HG02852 (cell line): ENCODE results near the gene RPL32.
"Not testable (repeated sequence)": the region's sequence is repeated elsewhere in the genome, so short reads cannot be mapped to it uniquely, and the experiment has no call there.

Source experiments
- ATAC-seq: cut with Tn5 transposase; IDR thresholded peaks from one replicate; pipeline ENCODE4 v1.9.1; 2021; ENCODE audit warnings: mild to moderate bottlenecking, moderate library complexity; ENCODE audit not compliant: unreplicated experiment

RPL32 gene

GRCh38 chr3:12810013-12810780, 31.2 kb downstream of the RPL32 start:
- peak; percentile 100 for ATAC-seq

DNA sequence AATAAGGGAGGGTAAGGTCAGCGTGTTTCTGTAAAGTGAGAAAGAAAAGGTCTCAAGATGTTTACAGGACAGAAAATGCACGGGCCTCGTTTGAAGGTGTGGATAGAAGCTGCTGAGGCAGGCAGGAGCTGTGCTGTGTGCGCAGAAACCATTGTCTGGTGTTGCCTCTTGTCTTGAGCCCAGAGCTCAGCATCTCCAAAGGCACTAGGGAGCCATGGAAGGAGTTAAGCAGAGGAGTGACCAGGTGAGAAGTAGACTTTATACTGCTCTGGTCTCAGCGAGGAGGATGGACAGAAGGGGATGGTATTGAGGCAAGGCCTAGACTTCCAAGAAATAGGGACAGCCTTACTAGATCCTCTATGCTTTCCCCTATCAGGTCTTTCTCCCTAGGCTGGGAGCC, 31.9 kb downstream of the RPL32 start:
- ATAC-seq = no peak

DNA sequence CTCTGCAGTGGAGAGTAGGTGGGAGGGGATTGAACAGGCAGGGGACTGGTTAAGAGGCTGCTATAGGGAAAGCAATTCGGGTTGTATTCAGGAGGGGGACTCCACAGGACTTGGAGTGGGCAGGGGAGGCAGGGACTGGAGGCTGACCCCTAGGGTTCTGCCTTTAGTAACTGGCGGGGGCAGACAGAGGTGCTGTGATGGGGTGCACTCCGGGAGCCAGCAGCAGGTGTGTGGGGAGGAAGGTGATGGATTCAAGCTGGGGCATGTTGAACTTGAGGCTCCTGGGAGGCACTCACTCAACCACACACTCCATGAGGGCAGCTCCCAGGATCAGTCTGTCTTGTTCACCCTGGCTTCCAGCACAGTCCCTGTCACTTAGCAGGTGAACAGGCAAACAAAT, 32.4 kb downstream of the RPL32 start:
- ATAC-seq = no peak

DNA sequence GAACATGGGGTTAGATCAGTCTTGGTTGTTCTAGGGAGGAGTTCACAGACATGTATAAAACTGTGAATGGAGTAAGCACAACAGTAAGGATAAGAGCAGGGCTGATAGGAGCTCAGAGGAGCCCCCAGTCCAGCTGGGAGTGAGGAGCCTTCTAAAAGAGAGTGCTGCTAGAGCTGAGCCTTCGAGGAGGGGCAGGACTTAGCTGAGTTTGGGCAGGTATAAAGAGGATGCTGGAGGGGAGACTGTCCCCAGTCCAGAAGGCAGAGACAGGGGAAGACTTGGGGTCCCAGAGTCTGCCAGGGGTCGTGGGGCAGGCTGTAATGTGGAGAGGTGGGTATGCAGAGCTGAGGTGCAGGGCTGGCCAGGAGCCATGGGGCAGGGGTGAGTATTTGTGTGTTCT, 32.8 kb downstream of the RPL32 start:
- no peak for ATAC-seq

DNA sequence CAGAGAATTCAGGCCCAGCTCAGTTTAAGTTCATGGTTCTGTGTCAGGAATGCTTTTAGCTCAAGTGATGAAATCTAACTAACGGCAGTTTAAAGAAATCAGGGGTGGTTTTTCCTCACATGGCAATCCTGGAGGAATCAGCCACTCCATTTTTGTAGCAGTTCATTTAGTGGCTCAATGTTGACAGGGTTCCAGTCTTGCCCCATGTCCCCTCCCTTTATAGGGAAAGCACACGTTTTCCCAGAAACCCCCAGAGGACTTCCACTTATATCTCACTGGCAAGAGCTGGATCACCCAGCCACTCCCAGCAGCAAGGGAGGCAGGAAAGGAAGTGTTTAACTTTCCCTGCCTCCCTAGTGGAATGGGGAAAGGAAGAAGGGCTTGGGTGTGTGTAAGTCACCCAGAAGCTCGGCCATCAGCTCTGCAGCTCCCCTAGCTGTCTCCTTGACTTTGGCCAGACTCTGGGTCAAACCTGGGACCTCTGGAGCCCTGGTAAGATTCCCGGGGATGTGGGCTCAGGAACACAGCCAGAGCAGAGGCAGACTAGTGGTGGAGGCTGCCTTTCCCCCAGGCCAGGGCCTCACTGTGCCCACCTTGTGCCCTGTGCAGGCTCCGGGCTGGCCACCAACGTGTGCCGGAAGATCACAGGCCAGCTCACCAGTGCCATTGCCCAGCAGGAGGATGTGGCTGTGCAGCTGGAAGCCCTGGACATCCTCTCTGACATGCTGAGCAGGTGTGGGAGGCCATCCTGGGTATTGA, 33.6 kb downstream of the RPL32 start:
- ATAC-seq = no peak

GRCh38 chr3:12807066-12807465, 34.3 kb downstream of the RPL32 start:
- no peak for ATAC-seq

- no peak for ATAC-seq
These were observed 38.0 kb downstream of the RPL32 start for GRCh38 chr3:12803371-12803770.

GRCh38 chr3:12799525-12800440, 41.6 kb downstream of the RPL32 start:
- ATAC-seq = no peak

GRCh38 chr3:12798559-12799179, 42.7 kb downstream of the RPL32 start:
- no peak for ATAC-seq

- ATAC-seq = no peak
These were observed 43.3 kb downstream of the RPL32 start for GRCh38 chr3:12797892-12798558.

- ATAC-seq = no peak
These were observed 44.1 kb downstream of the RPL32 start for GRCh38 chr3:12797124-12797891.

DNA sequence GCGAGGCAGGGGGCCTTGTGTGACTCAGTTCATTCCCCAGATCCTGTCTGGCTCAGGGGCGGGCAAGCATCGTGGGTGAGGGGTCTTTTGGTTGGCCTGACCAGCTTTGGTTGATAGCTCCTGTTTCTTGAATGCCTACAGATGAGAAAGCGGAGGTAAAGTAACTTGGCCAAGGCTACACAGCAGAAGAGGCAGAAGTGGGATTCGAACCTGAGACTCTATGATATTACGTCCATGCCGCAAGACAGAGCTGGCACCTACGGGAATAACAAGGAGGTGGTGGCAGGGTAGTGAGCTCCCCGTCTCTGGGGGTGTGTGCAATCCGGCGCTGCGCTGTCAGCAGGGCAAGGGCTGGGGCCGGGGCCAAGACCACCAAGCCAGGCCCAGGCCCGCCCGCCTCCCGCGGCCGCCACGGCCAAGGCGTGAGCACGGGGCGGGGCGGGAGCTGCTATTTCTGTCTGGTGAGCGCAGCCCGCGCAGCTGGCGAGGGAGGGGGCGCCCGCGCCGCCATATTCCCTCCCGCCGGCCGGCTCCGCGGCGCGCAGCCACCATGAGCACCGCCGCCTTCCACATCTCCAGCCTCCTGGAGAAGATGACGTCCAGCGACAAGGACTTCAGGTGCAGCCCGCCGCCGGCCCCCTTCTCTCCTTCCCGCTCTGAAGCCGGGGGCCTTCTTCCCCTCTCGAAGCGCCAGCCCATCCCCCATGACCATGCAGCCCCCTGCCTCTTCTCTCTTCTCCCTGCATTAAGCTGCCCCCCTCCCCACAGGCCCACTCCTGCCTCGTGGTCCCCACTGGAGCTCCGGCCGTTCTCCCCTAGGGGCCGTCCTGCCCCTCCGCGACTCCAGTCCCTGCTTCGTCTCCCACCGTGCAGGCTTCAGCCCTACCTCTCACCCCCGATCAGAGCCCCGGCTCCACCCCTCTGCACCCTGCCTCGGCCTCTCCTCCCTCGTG, 44.9 kb downstream of the RPL32 start, which contains the start of gene CAND2:
TSS of gene CAND2 (plus strand) at position 510 of the 953 bp plus-strand sequence. CDS start at position 551, 41 bp downstream.
- no peak for ATAC-seq

DNA sequence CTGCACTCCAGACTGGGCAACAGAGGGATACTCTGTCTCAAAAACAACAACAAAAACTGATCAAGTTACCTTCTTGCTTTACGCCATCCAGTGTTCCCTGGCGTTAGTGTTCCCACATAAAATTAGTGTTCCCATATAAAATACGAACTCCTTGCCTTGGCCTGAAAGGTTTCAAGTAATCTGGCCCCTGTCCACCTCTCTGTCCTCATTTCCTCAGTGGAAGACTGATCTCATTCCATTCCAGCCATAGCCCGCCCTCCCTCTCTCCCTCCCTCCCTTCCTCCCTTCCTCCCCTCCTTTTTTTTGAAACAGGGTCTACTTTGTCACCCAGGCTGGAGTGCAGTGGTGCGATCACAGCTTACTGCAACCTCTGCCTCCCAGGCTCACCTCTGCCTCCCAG, 47.7 kb downstream of the RPL32 start:
- ATAC-seq = no peak

- ATAC-seq = no peak
These were observed 49.9 kb downstream of the RPL32 start for GRCh38 chr3:12791430-12791829.

GRCh38 chr3:12787967-12788690, 53.2 kb downstream of the RPL32 start:
- not testable (repeated sequence) for ATAC-seq

- not testable (repeated sequence) for ATAC-seq
These were observed 54.0 kb downstream of the RPL32 start for GRCh38 chr3:12787346-12787745.

- no peak for ATAC-seq
These were observed 56.3 kb downstream of the RPL32 start for GRCh38 chr3:12785096-12785495.
